Suppressor macrophage (primary cell): ENCODE measurements around the gene PDZD4.
A peak's percentile ranks its signal among the peaks of the same experiment; 100 is the strongest.

Experiments
- DNase-seq, 4 experiments: peaks; one replicate each; pipeline ENCODE4 v3.0.0-alpha.2; 2020 to 2022

Gene PDZD4

DNA sequence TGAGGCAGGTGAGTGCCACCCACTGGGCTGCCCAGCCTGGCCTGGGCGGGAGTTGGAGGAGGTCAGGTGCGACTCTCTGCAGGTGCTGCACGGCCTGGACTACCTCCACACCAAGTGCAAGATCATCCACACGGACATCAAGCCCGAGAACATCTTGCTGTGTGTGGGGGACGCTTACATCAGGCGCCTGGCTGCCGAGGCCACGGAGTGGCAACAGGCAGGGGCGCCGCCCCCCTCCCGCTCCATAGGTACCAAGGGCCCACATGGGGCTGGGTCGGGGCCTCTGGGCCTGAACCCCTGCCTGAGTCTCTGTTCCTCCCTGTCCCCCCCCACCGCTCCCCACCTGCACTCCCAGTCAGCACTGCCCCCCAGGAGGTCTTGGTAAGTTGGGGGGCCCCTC is 47.5 kb downstream of the PDZD4 start:
- DNase-seq = no peak

DNA sequence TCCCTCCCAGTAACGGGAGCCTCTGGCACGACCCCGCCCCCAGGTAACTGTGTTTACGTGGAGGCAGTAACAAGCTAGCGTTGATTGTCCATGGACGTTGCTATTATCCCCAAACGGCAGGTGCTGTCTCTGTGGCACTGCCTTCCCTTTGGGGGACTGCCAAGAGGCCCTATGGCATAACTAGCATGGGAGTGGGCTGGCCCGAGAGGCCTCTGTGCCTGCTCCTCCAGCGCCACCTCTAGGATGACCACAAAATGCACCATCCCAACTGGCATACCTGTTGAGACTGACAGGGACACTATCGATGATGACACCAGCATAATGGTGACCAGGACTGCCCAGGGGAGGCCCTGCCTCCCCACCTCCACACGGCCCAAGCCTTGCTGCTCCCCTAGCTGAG is 48.0 kb downstream of the PDZD4 start:
- DNase-seq = no peak

DNA sequence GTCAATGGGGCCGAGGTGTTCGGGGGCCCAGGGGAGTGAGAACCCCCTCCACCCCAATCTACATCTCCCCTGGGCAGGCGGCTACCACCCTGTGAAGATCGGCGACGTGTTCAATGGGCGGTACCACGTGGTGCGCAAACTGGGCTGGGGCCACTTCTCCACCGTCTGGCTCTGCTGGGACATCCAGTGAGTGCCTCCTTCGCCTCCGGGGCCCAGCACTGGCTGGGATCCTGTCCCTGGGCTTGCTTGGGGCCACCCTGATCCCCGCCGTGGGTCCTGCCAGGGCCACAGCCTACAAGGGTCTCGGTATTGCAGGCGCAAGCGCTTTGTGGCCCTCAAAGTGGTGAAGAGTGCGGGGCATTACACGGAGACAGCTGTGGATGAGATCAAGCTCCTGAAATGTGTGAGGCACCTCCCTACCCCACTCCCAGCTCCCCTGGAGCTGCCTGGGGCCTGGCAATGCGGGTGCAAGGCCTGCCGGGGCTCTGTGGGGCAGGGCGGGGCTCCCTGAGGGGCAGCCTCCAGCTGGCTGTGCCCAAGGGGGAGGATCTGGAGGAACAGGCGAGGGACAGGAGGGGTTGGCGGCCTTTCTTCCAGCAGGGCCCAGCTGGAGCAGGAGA is 48.8 kb downstream of the PDZD4 start:
- no peak for DNase-seq

DNA sequence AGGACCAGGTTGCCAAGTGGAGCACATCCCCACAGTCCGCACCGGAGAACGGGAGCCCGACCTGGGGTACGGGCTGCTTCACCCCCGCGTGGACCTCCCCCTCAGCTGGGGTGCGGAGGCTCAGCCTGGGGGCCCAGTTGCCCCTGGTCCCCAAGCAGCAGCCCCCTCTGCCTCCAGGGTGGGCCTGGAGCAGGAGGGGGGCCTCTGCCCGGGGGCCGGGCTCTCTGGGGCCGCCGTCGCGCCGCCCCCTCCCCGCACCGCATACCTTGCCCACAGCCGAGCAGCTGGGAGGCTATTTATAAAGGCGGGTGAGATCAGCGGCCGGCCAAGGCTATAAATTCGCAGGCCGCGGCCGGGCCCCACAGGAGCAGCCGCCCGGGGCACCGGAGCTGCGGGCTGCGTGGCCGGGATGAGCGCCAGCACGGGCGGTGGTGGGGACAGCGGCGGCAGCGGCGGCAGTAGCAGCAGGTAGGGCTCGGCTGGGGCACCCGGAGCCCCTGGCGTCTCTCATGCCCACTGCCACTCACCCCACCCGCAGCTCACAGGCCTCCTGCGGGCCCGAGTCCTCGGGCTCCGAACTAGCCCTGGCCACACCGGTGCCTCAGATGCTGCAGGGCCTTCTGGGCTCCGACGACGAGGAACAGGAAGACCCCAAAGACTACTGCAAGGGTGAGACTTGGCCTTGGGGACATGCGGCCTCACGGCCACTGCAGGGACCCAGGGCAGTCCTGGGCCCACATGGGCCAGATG is 49.5 kb downstream of the PDZD4 start, which contains the start of gene SRPK3:
TSS of gene SRPK3 (plus strand) at position 364 of the 750 bp plus-strand sequence. CDS start at position 410, 46 bp downstream.
- no peak for DNase-seq

DNA sequence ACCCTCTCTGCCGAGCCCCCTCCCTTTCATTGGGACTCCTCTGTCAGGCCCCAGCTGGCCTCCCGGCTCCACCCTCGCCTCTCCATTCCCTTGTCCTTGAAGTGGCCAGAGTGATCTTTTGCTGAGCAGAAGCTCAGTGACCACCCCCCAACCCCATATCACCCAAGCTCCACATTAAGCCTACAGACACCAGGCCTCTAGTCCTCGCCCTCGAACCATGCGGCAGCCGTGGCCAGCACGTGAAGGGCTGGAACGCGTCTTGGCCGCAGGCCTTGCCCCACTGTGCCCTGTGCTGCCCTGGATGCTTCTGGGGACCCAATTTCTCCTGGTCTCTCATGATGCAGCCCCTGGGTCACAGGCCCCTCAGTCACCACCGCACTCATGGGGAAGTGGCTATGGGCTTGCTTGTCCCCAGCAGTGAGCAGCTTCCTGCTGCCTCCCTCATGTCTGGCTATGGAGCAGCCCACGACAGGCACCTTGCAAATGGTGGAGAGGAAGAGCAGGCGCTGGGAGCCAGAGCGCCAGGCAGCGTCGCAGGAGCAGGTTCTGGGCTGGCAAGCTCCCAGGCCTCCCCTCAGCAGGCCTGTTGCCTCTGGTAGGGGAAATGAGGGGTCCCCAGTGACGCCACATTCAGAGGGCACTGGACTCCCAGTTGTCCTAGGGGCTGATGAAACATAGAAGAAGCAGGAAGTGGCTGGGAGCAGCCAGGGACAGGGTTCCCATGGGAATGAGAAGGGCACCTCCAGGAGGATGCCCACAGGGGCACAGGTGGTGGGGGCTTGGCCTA is 50.3 kb downstream of the PDZD4 start:
- DNase-seq = peak; percentile 2 to 43 (median 22)

DNA sequence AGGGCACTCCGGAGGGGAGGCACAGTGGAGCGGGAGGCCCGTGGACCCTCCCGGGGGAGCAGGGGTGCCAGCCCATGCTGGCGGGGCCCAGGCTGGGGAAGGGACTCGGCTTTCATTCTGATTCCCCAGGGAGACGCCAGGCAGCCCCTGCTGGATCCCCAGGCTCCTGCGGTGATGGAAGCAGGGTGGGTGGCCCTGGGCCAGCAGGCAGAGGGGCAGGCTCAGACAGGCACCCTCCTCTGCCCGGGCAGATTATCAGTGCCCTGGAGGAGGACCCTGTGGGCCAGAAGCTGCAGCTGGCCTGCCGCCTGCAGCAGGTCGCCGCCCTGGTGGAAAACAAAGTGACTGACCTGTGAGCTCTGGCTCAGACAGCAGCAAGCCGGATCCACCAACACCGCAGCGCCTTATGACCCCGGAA is 51.7 kb downstream of the PDZD4 start:
- peak in 1 of 4 experiments; percentile 19 for DNase-seq

DNA sequence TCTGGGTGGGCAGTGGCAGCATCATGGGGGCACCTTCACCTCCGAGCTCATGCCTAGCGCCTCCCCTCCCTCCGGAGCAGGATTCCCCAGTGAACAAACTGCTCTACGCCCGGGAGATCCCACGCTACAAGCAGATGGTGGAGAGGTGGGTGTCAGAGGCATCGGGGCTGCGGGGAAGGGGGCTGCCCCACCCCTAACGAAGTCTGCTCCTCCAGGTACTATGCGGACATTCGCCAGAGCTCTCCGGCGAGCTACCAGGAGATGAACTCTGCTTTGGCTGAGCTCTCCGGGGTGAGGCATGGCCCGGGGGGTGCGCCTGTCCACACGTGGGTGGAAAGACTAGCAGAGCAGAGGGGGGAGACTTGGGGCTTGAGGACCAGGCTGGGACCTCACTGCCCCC is 52.2 kb downstream of the PDZD4 start:
- no peak for DNase-seq

DNA sequence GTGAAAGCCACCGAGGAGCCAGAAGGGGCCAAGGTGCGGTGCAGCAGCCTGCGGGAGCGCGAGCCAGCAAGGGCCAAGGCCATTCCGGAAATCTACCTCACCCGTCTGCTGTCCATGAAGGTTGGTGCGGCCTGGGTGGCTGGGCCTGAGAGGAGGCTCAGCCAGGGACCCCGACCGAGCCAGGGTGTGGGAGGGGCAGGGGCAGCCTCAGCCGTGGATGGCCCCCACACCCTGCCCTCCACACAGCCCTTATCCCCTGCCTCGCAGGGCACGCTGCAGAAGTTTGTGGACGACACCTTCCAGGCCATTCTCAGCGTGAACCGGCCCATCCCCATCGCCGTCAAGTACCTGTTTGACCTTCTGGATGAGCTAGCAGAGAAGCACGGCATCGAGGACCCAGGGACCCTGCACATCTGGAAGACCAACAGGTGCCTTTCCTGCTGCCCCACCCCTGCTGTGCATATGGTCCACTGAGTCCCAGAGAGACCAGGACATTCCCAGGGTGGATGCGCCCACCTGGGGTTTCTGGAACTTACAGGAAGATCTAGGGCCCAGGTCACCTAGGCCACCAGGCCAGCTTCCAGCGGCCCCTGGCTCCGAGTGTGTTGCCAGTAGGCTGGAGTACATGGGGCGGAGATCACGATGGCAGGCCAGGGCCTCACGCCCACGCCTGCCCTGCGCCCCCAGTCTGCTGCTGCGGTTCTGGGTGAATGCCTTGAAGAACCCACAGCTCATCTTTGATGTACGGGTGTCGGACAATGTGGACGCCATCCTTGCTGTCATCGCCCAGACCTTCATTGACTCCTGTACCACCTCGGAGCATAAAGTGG is 52.9 kb downstream of the PDZD4 start:
- no peak for DNase-seq

DNA sequence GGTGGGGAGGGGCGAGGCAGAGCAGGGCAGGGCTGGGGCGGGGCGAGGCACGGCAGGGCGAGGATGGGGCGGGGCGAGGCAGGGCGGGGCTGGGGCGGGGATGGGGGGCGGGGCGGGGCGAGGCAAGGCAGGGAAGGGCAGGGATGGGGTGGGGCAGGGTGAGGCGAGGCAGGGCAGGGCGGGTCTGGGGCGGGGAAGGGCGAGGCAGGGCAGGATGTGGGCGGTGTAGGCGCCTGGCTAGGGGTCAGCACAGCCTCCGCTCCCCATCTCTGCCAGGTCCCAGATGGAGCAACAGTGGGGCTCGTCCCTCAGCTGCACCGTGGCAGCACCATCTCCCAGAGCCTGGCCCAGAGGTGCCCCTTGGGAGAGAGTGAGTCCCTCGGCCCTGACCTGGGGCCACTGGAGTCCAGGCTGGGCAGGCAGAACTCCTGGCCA is 53.7 kb downstream of the PDZD4 start:
- no peak for DNase-seq

DNA sequence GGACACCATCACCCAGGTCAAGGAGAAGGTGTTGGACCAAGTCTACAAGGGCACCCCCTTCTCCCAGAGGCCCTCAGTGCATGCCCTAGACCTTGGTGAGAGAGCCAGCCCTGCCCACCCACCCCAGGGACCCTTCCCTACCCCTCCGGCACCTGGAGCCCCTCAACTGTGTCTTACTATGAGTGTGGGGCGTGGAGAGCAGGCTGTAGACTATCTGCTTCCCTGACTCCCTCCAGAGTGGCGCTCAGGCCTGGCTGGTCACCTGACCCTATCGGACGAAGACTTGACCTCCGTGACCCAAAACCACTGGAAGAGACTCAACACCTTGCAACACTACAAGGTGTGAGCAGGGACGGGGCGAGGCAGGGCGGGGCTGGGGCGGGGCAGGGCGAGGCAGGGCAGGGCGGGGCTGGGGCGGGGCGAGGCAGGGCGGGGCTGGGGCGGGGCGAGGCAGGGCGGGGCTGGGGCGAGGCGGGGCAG is 54.2 kb downstream of the PDZD4 start:
- no peak for DNase-seq

DNA sequence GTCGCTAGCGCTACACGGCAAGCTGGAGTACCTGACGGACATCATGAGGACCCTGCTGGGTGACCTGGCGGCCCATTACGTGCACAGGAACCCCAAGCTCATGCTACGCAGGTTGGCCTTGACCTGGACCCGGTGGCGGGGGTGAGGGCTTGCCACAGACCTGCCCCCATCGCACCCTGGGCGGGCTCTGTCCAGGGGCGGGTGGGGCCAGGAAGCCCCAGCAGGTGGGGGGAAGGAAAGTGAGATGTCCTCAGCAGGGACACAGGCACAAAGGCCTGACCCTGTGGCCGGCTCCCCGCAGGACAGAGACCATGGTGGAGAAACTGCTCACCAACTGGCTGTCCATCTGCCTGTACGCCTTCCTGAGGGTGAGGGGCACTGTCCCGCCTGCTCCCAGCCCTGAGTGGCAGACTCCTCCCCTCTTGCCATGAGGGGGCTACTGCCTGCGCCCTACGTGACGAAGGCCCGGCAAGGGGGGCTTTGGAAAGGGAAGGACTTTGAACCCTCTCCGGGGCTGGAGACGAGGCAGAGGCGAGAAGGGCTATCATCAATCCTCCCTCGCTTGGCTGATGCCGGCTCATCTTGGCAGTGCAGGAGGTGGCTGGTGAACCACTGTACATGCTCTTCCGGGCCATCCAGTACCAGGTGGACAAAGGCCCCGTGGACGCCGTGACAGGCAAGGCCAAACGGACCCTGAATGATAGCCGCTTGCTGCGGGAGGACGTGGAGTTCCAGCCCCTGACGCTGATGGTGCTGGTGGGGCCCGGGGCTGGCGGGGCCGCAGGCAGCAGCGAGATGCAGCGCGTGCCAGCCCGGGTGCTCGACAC is 54.8 kb downstream of the PDZD4 start:
- no peak for DNase-seq

DNA sequence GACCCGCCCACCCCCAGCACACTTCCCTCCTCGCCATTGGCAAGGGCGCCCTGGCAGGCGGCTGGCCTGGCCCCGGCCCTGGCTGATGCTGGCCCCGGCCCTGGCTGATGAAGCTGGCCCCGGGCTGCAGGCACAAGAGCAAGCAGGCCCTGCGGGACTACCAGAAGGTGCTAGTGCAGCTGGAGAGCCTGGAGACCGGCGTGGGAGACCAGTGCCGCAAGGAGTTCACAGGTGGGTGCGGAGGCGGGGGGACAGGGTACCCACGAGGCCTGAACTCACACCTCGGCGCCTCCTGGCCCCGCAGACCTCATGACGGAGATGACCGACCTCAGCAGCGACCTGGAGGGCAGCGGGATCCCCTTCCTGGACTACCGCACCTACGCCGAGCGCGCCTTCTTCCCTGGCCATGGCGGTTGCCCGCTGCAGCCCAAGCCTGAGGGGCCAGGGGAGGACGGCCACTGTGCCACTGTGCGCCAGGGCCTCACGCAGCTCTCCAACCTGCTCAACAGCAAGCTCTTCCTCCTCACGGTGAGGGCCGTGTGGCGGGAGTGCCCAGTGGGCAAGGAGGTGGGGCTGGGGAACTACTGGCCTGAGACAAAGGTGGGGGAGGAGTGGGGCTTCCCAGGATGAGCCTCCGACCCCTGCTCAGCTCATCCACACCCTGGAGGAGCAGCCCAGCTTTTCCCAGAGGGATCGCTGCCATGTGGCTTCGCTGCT is 55.6 kb downstream of the PDZD4 start:
- no peak for DNase-seq

DNA sequence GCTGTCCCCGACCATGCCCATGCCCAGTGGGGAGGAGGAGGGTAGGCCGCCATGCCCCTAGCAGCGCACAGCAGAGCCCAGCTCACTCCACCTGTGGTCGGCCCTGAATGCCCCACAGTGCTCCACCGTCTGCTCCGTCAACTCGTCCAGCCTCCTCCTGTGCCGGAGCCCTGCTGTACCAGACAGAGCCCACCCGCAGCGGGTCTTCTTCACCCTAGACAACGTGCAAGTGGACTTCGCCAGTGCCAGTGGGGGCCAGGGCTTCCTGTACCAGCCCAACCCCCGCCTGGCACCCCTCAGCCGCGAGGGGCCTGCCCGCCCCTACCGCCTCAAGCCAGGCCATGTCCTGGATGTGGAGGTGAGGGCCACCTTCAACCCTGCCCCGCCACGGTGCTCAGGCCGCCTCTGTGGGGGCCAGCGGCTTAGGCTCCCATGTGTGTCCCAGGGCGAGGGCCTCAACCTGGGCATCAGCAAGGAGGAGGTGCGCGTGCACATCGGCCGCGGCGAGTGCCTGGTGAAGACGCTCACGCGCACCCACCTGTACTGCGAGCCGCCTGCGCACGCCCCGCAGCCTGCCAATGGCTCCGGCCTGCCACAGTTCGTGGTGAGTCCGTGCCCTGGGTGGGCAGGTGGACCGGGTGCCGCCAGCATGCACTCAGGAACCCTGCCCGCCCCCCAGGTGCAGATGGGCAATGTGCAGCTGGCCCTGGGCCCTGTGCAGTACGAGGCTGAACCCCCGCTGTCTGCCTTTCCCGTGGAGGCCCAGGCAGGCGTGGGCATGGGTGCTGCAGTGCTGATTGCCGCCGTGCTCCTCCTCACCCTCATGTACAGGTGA is 56.4 kb downstream of the PDZD4 start:
- no peak for DNase-seq

DNA sequence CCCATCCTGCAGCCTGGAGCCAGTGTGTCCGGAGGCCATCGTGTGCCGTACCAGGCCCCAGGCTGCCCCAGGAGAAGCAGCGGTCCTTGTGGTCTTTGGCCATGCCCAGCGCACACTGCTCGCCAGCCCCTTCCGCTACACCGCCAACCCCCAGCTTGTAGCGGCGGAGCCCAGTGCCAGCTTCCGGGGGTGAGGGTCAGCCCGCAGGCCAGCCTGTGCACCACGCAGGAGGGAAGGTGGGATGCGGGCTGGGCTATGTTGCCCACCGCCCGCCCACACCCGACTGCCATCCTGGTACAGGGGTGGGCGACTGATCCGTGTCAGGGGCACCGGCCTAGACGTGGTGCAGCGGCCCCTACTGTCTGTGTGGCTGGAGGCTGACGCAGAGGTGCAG is 57.1 kb downstream of the PDZD4 start:
- no peak for DNase-seq

DNA sequence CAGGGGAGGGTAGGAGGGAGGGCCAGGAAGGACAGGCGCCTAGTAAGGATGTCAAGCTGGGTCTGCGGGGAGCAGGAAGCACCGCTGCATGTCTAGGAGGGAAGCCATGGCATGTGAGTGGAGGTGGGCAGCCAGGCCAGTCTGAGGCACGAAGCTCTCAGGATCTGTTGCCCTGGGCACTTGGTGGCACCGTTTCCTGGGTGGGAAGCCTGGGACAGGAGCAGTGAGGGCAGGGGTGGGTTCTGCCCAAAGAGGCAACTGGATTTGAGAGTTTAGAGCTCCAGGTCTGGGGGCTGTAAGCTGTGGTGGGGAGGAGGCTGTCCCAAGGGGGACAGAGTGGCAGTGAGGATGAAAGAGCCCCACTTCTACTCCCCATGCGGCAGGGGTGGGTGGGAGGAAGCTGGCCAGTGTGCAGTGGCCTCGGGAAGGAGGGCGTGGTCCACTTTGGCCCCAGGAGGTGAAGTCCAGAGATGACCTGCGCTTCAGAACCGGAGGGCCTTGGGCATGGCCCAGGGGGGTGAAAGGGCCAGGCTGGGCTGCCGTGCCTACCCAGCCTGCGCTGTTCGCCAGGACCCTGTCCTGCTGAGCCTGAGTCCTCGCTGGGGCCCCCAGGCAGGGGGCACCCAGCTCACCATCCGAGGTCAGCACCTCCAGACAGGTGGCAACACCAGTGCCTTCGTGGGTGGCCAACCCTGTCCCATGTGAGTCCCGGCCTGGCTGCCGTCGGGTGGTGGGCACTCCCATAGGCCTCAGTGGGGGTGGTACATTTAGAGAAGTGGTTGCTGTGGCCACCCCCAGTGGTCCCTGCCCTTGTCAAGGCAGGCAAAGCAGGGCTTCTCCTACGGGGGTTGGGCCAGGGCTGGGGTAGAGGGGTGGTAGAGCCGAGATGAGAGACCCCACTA is 57.8 kb downstream of the PDZD4 start:
- DNase-seq = no peak

DNA sequence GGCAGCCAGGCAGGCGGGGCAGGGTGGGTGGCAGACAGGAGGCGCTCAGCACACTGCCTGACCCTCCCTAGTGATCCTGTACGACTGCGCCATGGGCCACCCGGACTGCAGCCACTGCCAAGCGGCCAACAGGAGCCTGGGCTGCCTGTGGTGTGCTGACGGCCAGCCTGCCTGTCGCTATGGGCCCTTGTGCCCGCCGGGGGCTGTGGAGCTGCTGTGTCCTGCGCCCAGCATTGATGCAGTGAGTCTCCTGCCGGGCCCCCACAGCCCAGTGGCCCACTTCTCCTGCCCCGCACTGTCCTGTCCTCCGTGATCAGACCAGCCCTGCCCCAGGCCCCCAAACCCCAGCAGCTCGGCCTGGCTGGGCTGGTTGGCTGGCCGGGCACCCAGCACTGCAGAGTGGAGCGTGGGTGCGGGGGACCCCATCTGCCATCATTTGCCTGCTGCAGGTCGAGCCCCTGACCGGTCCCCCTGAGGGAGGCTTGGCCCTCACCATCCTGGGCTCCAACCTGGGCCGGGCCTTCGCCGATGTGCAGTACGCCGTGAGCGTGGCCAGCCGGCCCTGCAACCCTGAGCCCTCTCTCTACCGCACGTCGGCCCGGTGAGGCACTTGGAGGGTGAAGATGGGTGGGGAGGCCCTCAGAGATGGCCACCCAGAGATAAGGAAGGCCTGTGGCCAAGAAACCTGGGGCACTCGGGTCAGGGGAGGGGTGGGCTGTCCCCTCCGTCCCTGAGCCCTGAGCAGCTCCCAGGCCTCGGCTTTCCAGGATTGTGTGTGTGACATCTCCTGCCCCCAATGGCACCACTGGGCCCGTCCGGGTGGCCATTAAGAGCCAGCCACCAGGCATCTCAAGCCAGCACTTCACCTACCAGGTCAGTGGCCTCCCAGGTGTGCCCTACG is 58.7 kb downstream of the PDZD4 start:
- DNase-seq = no peak

DNA sequence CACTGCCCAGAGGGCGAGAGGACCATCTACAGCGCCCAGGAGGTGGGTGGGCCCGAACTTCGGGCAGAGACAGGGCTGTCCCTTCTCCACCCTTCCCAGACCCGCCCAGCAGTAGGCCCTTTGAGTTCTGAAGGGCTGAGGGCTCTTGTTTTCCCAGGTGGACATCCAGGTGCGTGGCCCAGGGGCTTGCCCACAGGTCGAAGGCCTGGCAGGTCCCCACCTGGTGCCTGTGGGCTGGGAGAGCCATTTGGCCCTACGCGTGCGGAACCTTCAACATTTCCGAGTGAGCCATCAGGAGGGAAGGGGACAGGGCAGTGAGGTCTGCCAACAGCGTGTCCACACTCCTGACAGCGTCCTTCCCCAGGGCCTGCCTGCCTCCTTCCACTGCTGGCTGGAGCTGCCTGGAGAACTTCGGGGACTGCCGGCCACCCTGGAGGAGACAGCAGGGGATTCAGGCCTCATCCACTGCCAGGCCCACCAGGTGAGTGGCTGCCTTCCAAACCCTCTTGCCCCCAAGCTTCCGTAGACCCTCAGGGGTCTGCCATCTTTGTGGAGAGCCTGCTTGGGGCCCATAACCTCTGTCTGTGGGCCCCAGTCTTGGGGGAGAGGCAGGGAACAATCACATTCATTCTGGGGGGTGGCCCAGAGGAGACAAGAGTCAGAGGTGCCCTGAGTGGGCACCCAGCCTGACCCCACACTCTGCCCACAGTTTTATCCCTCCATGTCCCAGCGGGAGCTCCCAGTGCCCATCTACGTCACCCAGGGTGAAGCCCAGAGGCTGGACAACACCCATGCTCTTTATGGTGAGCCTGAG is 59.5 kb downstream of the PDZD4 start:
- no peak for DNase-seq
